Stomach smooth muscle (tissue), 2 donors: ENCODE data around the gene DDIT4L.

Experiments
- H3K27ac ChIP-seq: one replicate; pipeline ENCODE4 v1.7.0; 2013; ENCODE audit warnings: mild to moderate bottlenecking, low read length, inconsistent platforms
- H3K27me3 ChIP-seq, 2 donors: one replicate each; pipeline ENCODE4 v1.7.0; 2013; ENCODE audit warnings: low read length in 2 of 2; ENCODE audit not compliant: insufficient read depth in 2 of 2, control insufficient read depth in 1 of 2
- H3K36me3 ChIP-seq, 2 donors: one replicate each; pipeline ENCODE4 v1.7.0; 2013; ENCODE audit warnings: low read length in 2 of 2; ENCODE audit not compliant: control insufficient read depth in 2 of 2, insufficient read depth in 2 of 2
- H3K4me1 ChIP-seq: one replicate; pipeline ENCODE4 v1.7.0; 2013; ENCODE audit warnings: low read length; ENCODE audit not compliant: control insufficient read depth, insufficient read depth
- H3K4me3 ChIP-seq, 2 donors: one replicate each; pipeline ENCODE4 v1.7.0; 2013; ENCODE audit warnings: low read length in 2 of 2
- H3K9ac ChIP-seq, 2 donors: one replicate each; pipeline ENCODE4 v1.7.0; 2013; ENCODE audit warnings: low read length in 2 of 2, mild to moderate bottlenecking in 1 of 2
- H3K9me3 ChIP-seq, 2 donors: one replicate each; pipeline ENCODE4 v1.7.0; 2013; ENCODE audit warnings: low read length in 2 of 2; ENCODE audit not compliant: control insufficient read depth in 2 of 2
- donor health status: healthy.
- donor health status: Pancreatic carcinoma.

Gene DDIT4L

GRCh38 chr4:100188829-100189228 is 1.4 kb downstream of the DDIT4L start:
- H3K27me3 ChIP-seq: no peaks in the 10 kb centered on the region

GRCh38 chr4:100187781-100188180 is 2.5 kb downstream of the DDIT4L start:
- Histone ChIP-seq H3K4me3 (no peak overlapping the region), H3K9ac (no peak overlapping the region), H3K27ac (no peak overlapping the region), H3K9me3 (no peaks in the 10 kb centered on the region), H3K4me1 (peaks cover 13% of the 10 kb centered on the region), H3K36me3 (no peaks in the 10 kb centered on the region), H3K27me3 (no peaks in the 10 kb centered on the region)

More at GRCh38 chr4:100188829-100189228, 1.4 kb downstream of the DDIT4L start:
- H3K9me3 ChIP-seq: no peaks in the 10 kb centered on the region
- no peak overlapping the region for H3K9ac ChIP-seq
- no peak overlapping the region for H3K4me3 ChIP-seq
- H3K27ac ChIP-seq: no peak overlapping the region
- no peaks in the 10 kb centered on the region for H3K36me3 ChIP-seq
- peaks cover 13% of the 10 kb centered on the region for H3K4me1 ChIP-seq

GRCh38 chr4:100184787-100185186 is 5.5 kb downstream of the DDIT4L start:
- H3K27ac ChIP-seq: no peak overlapping the region
- H3K9me3 ChIP-seq: no peaks in the 10 kb centered on the region
- no peak overlapping the region for H3K9ac ChIP-seq
- no peaks in the 10 kb centered on the region for H3K36me3 ChIP-seq
- no peaks in the 10 kb centered on the region for H3K27me3 ChIP-seq
- H3K4me3 ChIP-seq: no peak overlapping the region
- peaks cover 4% of the 10 kb centered on the region for H3K4me1 ChIP-seq

- Histone ChIP-seq H3K4me1 (no peaks in the 10 kb centered on the region), H3K9ac (no peak overlapping the region), H3K36me3 (no peaks in the 10 kb centered on the region), H3K4me3 (no peak overlapping the region), H3K9me3 (no peaks in the 10 kb centered on the region), H3K27ac (no peak overlapping the region), H3K27me3 (no peaks in the 10 kb centered on the region)
These were observed 12.4 kb downstream of the DDIT4L start for GRCh38 chr4:100177855-100178254.

GRCh38 chr4:100177126-100177525 is 13.1 kb downstream of the DDIT4L start:
- no peak overlapping the region for H3K4me3 ChIP-seq

GRCh38 chr4:100175858-100176257 is 14.4 kb downstream of the DDIT4L start:
- Histone ChIP-seq H3K9ac (no peak overlapping the region), H3K27ac (no peak overlapping the region)

More at GRCh38 chr4:100177126-100177525, 13.1 kb downstream of the DDIT4L start:
- Histone ChIP-seq H3K9ac (no peak overlapping the region), H3K27me3 (no peaks in the 10 kb centered on the region), H3K36me3 (no peaks in the 10 kb centered on the region), H3K9me3 (no peaks in the 10 kb centered on the region), H3K27ac (no peak overlapping the region), H3K4me1 (no peaks in the 10 kb centered on the region)

GRCh38 chr4:100174985-100175383 is 15.3 kb downstream of the DDIT4L start:
- H3K27ac ChIP-seq: no peak overlapping the region
- H3K27me3 ChIP-seq: no peaks in the 10 kb centered on the region
- no peaks in the 10 kb centered on the region for H3K9me3 ChIP-seq
- H3K4me1 ChIP-seq: no peaks in the 10 kb centered on the region
- H3K4me3 ChIP-seq: no peak overlapping the region
- no peak overlapping the region for H3K9ac ChIP-seq
- no peaks in the 10 kb centered on the region for H3K36me3 ChIP-seq

More at GRCh38 chr4:100175858-100176257, 14.4 kb downstream of the DDIT4L start:
- Histone ChIP-seq H3K36me3 (no peaks in the 10 kb centered on the region), H3K4me3 (no peak overlapping the region), H3K9me3 (no peaks in the 10 kb centered on the region), H3K27me3 (no peaks in the 10 kb centered on the region), H3K4me1 (no peaks in the 10 kb centered on the region)

GRCh38 chr4:100170986-100171385 is 19.3 kb downstream of the DDIT4L start:
- no peak overlapping the region for H3K9ac ChIP-seq
- no peaks in the 10 kb centered on the region for H3K36me3 ChIP-seq
- H3K4me1 ChIP-seq: no peaks in the 10 kb centered on the region
- H3K27me3 ChIP-seq: no peaks in the 10 kb centered on the region
- no peak overlapping the region for H3K27ac ChIP-seq
- no peak overlapping the region for H3K4me3 ChIP-seq
- H3K9me3 ChIP-seq: no peaks in the 10 kb centered on the region

- no peak overlapping the region for H3K9ac ChIP-seq
- no peak overlapping the region for H3K4me3 ChIP-seq
- no peaks in the 10 kb centered on the region for H3K4me1 ChIP-seq
- no peaks in the 10 kb centered on the region for H3K36me3 ChIP-seq
- no peaks in the 10 kb centered on the region for H3K27me3 ChIP-seq
- no peaks in the 10 kb centered on the region for H3K9me3 ChIP-seq
- H3K27ac ChIP-seq: no peak overlapping the region
These were observed 20.5 kb downstream of the DDIT4L start for GRCh38 chr4:100169491-100170485.

GRCh38 chr4:100168521-100168920 is 21.7 kb downstream of the DDIT4L start:
- no peak overlapping the region for H3K4me3 ChIP-seq
- H3K9ac ChIP-seq: no peak overlapping the region
- no peaks in the 10 kb centered on the region for H3K36me3 ChIP-seq
- H3K9me3 ChIP-seq: no peaks in the 10 kb centered on the region
- no peaks in the 10 kb centered on the region for H3K27me3 ChIP-seq
- H3K27ac ChIP-seq: no peak overlapping the region
- H3K4me1 ChIP-seq: no peaks in the 10 kb centered on the region
